Measurements from ENCODE around the gene YBEY.
"Not testable (repeated sequence)": the region's sequence is repeated elsewhere in the genome, so short reads cannot be mapped to it uniquely, and the experiment has no call there.

YBEY gene

DNA sequence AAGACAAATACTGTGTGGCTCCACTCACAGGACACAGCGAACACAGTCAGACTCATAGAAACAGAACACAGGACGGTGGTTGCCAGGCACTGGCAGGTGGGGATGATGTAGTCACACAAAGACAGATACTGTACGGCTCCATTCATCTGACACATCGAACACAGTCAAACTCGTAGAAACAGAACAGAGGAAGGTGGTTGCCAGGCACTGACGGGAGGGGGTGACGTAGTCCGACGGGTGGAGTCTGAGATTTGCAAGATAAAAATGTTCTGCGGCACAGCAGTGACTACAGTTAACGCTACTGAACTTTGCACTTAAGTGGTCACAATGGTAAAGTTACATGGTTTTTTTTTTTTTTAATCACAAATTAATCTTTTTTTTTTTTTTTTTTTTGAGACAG is 18.8 kb downstream of the YBEY start:
- no peak for DNase-seq (ENCODE audit: low spot score)

DNA sequence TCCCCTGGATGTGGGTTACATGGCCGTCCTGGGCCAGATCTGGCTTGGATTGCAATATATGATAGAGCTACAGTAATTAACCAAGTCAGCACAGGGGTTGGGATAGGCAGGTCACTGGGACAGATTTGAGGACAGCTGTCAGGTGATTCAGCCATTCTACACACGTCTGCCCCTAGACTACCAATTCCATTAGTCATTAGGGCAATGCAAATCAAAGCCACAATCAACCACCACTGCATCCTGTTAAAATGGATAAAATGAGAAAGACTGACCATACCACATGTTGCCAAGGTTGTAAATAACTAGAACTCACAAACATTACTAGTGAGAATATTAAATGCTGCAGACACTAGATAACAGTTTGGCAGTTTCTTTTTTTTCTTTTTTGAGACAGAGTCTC is 21.5 kb downstream of the YBEY start:
- peak; percentile 27 for DNase-seq (ENCODE audit: low spot score)

DNA sequence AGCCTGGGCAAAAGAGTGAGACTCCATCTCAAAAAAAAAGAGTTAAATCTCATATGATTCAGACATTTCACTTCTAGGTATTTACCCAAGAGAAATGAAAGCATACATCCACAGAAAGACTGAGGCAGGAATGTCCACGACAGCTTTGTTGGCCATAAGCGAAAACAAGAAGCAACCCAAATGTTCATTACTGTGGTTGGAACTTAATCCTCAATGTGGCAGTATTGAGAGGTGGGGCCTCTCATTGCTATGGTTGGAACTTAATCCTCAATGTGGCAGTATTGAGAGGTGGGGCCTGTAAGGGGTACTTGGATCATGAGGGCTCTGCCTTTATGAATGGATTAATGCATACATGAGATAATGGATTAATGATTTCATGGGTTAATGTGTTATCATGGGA is 22.3 kb downstream of the YBEY start:
- DNase-seq (ENCODE audit: low spot score), result no peak

DNA sequence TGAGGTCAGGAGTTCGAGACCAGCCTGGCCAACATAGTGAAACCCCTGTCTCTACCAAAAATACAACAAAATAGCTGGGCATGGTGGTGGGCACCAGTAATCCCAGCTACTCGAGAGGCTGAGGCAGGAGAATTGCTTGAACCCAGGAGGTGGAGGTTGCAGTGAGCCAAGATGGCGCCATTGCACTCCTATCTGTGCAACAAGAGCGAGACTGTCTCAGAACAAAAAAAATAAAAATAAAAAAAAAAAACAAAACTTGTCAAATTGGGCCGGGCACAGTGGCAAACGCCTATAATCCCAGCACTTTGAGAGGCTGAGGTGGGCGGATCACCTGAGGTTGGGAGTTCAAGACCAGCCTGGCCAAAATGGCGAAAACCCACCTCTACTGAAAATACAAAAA is 24.1 kb downstream of the YBEY start:
- DNase-seq (ENCODE audit: low spot score), result not testable (repeated sequence)

DNA sequence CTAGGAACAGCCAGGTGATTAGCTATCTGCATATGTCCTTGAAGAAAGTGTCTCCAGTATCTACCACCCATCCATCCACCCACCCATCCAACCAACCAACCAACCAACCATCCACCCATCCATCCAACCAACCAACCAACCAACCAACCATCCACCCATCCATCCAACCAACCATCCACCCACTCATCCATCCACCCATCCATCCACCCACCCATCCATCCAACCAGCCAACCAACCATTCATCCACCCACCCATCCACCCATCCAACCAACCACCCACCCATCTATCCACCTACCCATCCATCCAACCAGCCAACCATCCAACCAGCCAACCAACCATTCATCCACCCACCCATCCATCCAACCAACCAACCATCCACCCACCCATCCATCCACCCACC is 25.4 kb downstream of the YBEY start:
- DNase-seq (ENCODE audit: low spot score), result no peak

DNA sequence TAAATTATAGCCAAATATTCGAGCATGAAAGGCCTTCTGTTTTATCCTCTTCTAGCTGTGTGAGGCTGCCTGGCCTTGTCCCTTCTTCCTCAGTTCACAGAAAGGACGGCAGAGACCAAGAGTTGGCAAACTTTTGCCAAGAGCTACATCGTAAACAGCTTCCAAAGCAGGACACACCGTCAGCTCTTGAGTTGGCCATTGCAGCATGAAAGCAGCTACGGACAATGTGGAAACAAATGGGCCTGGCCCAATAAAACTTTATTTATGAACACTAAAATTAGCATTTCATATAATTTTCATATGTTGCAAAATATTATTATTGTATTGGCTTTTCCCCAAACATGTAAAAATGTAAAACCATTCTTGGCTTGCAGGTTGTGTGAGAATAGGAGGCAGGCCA is 26.8 kb downstream of the YBEY start:
- DNase-seq (ENCODE audit: low spot score), result no peak

DNA sequence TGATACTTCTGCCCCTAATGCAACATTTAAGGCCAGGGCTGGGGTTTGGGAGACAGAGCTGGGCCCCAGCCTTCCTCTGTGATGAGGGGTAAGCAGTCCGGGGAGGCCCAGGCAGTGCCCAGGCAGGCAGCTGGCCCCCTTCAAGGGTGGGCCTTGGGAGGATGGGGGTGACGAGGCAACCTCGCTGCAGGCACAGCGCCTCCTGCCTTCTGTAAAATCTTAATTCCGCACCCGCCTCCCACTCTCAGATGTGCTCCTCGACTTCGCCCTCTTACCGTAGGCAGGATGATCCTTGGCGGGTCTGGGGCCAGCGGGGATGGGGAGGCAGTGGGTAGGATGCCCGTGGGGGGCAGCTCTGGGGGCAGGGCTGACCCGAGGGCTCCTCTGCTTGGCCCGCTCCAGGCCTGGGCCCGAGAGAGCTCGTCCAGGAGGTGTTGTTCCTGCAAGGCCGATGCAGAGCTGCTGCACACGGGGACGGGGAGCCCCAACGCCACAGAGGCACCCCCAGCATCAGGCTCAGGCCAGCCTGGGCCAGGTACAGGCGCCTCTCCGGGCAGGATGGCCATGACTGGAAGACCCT is 28.4 kb downstream of the YBEY start:
- no peak for DNase-seq (ENCODE audit: low spot score)

DNA sequence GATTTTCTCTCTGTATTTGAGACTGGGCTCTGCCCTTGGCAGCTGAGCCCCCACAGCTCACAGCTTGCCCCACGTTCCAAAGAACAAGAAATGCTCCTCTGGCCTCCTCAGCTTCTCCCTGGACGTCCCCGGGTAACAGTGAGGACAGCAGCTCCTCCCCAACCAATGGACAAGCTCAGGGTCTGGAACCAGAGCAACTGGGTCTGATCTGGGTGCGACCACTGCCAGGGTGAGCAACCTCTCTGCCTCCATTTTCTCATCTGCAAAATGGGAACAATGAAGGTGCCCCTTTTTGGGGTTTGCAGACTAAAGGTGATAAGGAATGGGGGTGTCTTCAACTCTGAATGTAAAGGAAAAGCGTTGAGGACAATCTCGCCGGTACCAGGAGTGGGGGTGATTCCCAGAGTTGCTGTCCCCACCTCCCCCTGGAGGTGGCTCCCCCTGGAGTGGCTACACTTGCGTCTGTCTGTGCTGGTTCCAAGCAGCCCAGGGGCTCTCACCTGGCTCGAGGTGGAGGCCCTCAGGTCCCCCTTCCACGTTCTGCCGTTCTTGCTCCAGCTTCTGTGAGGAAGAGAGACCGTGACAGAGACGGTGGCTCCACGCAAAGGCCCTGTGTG is 30.7 kb downstream of the YBEY start:
- DNase-seq (ENCODE audit: low spot score), result no peak

DNA sequence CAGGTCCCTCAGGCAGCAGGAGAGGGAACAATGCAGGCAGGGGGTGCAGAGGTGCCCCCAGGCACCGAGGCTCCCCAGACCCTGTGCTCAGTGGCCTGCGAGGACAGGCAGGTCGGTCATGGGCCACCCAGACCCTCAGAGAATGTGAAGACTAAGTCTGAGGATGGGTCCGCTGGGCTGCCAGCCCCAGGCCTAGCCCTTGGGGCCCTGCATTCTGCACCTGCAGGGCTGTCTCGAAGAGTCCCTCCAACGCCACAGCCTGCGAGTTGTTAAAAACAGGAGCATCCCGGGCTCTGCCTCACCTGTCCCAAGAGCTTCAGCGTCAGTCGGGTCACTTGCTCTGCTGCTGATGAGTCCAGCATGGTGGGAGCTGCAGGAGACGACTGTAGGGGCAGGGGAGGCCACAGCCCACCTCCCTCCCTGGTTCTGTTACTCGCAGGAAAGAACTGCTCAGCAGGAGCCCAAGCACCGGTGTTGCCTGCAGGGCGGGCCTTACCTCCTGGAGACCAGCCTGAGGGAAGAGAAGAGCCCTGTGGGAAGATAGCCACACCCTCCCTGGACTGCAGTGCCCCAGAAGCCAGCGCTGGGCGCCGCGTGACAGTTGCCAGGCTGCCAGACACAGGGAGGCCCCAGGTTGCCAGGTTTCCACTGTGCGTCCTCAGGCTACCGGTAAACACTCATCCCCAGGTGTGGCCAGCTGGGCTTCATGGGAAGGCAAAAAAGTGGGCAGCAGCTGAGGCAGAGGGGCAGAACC is 31.7 kb downstream of the YBEY start:
- no peak for DNase-seq (ENCODE audit: low spot score)

DNA sequence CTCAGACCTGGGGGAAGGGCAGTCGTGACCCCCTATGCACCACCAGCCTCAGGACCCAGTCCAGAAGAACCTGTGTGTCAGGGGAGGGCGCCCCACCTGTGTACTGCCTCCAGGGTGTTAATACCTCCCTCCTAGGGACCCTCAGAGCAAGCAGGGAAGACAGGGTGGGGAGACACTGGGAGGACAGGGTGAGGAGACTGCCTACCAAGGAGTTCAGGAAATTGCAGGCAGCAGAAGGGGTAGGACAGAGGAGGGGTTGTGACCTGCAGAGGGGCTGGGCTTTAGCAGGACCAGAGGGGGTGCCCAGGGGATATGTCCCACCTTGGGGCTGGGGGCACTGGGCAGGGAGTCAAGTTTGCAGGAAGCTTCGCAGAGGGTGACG is 32.3 kb downstream of the YBEY start:
- no peak for DNase-seq (ENCODE audit: low spot score)

DNA sequence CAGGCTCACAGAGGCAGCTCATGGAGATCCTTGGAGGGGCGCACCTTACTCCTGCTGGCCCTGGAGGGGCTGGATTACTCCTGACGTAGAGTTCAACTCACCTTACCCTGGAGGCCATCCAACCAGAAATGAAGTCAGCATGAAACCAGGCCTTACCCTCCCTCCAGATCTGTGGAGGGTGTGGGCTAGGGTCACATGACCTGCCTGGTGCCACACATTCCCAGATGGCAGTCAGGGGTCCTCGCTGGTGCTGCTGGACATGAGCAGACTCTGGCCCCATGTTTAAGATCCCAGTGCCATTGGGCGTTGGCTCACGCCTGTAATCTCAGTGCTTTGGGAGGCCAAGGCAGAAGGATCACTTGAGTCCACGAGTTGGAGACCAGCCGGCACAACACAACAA is 33.0 kb downstream of the YBEY start:
- no peak for DNase-seq (ENCODE audit: low spot score)

DNA sequence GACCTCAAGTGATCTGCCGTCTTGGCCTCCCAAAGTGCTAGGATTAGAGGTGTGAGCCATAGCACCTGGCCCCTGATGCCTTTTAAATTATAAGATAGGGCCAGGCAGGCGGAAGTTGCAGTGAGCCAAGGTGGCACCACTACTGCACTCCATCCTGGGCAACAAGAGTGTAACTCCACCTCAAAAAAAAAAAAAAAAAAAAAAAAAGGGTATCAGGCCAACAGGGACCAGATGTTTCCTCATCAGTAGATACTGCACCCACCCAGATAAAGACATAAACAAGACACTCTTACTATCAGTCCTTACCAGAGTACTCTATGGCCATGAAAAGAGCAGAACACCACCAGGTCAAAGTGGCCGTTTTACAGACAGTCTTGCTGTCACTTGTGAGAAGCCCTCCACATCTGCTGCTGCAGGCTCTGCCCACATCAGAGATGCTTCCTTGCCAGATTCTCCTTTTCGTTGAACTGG is 34.2 kb downstream of the YBEY start:
- DNase-seq (ENCODE audit: low spot score), result no peak

DNA sequence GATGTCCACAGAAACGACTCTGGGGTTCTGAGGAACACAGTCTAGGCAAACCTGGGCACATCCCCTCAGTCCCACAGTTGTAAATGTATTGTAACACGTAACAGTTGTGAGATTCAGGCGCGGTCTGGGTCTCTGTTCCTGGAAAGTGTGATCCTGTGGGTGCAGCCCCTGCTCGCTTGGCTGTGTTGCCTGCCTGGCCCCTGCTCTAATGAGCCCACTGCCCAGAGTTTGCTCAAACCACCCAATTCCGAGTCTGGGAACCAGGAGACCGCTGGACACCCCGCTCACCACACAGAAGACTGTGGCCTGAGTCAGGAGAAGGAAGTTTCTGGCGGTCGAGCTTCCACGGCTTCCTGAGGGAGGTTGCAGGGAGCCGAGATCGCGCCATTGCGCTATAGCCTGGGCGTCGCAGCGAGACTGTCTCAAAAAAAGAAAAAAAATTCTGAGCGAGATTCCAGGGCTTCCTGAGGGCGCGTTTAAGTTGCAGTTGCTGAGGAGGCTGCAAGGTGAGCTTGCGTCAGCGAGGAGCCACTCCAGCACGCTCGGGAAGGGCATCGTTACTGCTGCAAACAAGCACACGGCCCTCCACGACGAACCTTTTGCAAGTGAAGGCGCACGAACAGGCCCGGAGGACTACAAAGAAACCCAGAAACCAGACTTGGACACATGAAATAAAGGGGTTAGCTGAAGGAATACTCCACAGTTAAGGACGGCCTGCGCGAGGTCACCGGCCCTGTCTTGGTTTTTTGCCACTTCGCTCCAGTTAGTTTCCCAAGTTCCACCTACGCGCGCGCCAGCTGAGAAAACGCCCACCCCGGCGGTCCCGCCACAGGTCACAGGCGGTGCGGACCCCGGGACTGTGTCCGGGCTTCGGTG is 36.4 kb downstream of the YBEY start:
- peak; percentile 66 for DNase-seq (ENCODE audit: low spot score)

DNA sequence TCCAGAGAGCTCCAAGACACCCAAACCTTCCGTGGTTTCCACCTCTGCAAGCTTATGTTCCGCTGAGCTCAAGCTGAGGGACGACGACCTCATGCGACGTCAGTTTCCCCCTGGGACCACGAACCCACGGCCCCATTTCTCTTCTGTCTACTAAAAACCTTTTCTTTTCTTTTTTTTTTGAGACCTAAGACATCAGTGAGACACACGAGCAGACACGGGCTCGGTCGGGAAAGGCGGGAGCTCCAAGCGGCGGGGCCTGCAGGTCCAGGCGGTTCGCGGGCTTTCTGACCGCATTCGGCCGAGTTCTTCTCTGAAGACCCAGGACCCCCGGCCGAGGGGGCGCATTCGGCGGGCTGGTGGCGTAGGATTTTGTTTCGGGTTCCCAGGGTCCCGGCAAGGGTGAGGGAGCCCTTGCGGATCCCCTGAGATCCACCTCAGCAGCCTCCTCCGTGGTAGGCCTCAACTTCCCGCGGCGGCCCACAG is 37.1 kb downstream of the YBEY start:
- peak; percentile 25 for DNase-seq (ENCODE audit: low spot score)

DNA sequence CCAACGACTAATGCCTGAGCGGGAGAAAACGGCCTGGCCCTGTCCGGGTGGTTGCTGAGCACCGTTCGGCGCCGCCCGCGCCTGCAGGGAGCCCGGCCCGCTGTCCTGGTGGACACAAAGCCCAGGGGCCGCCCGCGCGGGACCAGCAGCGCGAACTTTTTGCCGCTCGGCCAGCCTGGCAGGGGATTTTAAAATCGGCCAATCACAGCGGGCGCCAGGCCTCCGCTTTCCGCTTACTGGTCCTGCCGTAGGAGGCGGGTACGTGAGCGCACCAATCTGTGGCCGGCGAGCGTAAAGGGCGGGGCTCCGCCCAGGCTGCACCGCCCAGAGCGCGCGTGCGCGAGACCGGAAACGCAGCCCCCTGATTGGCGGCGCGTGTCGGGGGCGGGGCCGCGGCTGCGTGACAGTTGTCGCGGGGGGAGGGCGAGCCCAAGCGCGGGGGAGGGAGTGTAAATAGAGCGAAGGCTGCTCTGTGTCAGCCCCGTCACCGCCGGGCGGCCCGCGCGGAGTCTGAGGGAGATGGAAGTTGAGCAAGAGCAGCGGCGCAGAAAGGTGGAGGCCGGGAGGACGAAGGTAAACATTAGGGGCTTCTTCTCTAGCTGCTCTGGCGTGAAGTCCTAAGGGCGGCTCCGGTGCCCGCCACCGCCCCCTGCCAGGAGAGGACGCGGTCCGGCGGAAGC is 37.7 kb downstream of the YBEY start, which contains the start of the genes C21orf58 and PCNT:
C21orf58 (minus strand) TSS at position 161 of the 680 bp plus-strand sequence. CDS start 1,132 bp downstream, outside the sequence.
PCNT (plus strand) TSS at position 447 of the 680 bp plus-strand sequence; CDS start at position 520, 73 bp downstream.
- peak; percentile 100 for DNase-seq (ENCODE audit: low spot score)

DNA sequence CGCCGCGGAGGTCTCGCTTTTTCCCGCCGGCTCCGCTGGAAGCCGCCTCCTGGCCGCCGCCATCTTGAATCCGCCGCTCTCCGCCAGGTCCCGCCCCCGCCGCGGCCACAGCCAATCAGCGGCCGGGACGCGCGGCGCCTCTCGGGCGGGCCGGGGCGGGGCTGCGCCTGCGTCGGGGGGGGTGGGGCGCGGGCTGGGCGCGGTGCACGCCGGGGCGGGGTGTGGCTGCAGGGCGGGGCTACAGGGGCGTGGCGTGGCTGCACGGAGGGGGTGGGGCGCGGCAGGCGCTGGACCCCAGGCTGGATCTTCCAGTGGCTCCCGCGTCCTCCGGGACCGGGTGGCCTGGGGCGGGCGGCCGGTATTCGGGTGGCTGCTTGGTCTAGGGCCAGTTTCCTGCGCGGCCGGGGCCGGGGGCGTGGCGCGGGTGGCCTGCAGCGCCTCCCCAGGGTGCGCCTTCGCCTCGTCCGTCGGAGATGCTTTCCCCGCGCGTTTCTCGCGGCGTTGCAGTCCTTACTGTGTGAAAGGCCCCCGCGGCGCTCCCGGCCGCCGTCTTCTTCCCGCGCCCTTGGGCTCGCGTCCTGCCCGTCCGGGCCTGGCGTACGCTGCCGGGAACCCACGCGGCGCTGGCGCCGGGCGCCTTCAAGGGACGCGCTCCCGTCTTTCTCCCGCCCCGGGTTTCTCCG is 38.4 kb downstream of the YBEY start:
- DNase-seq (ENCODE audit: low spot score), result peak; percentile 93

DNA sequence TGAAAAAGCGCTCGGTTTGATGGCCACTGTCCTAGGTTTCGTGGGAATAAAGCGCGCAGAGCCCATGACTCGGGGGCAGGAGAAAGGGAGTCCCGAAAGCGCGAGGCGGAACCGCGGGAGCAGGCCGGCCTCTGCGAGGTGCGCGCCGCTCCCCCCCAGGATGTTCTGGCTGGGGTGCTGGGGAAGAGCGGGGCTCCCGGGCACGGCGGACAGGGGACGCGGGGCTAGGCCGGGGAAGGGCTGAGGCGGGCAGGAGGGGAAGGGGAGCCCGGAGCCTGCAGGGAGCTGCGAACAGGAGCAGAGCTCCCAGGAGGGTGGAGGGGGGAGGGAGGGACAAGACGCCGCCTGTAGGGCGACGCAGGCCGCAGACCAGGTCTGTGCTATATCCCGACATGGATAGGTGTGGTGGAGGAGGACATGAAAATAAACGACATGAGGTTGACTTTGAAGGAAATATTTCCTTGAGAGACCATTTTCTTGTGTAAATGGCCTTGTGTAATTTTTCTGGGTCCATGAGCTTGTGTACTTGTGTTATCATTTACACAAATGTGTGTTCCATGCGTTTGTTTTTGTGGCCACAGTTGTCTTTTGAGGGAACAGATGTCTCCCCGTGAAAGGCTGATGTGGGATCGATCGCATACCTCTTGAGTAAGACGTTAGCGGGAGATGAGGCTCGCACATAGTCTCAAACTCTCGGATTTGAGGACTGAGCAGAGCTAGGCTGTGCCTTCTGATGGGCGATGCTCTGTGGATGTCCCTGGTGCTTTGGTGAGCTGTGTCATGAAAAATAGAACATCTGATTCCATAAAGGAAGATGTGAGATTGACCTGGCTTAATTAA is 39.2 kb downstream of the YBEY start:
- peak; percentile 68 for DNase-seq (ENCODE audit: low spot score)

DNA sequence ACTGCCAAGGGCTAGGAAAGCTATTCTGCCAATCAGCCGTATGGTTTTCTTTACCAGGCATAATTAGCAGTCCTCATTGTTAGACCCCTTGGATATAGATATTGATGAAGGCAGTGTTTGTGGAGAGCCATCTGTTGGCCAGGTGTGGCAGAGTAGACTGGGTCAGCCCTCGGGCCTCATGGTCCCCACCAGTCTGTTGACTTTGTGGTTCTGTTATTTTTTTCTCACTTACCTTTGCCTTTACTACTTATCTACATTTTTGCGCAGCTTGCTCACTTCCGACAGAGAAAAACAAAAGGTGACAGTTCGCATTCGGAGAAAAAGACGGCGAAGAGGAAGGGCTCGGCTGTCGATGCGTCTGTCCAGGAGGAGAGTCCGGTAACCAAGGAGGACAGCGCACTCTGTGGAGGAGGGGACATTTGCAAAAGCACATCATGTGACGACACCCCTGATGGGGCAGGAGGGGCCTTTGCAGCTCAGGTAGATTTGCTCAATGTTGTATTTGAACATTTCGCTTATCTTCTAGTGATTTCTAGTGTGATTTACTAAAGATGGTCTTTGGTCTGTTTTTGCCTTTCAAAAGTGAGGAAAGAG is 40.1 kb downstream of the YBEY start:
- DNase-seq (ENCODE audit: low spot score), result no peak

DNA sequence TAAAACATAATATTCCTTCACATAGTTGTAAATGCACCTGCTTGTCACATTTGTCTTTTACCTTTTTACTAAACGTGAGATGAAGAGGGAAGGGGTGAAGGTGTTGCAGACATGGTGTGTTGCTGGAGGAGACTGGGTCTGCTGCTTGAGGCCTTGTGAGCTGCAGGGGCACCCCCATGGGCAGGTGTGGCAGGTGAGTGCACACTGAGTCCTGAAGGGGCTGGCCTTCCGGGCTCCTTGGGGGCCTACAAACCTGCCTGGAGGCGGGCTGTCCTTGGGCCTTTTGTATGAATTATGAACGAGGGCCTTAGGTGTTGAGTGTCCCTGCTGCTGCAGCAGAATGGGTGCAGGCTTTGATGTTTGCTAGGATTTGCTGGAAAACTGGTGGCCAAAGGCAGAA is 41.6 kb downstream of the YBEY start:
- no peak for DNase-seq (ENCODE audit: low spot score)

DNA sequence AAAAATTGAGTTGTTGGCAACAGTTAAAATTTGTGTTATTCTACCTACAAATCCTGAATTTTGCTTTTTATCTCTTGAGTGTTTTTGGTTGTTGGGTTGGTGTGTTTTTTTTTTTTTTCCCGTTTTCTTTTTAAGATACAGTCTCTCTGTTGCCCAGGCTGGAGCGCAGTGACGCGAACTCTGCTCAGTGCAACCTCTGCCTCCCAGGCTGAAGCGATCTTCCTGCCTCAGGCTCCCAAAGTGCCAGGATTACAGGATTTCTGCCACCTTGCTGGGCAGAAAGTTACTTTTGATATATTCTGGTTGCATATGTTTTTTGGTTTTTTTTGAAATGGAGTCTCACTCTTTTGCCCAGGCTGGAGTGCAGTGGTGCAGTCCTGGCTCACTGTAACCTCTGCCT is 42.0 kb downstream of the YBEY start:
- no peak for DNase-seq (ENCODE audit: low spot score)

Data from hepatic stellate cell (primary cell).